Natural killer cell (primary cell): Measurements from ENCODE around the gene LIN52. TPM values are rescaled to one million over a fixed set of nuclear protein-coding genes. Genes with fewer than 3 reads are reported as not detected.

Source experiments
- ATAC-seq, 3 donors: fragments of 150-1000 bp in 2 of 3; fragments of 200-7000 bp in 1 of 3; cut with Tn5 transposase; 1 replicate in 1 of 3; 2 replicates in 2 of 3; pipeline ENCODE4 v1.10.0; 2021; ENCODE audit warnings: mild to moderate bottlenecking in 2 of 3, moderate library complexity in 2 of 3
- DNase-seq, 2 donors: peaks; one replicate each; pipeline versions ENCODE4 v3.0.0 to v3.0.0-alpha.2; 2013 to 2021; ENCODE audit warnings: mixed read lengths in 1 of 2
- H3K27ac ChIP-seq: one replicate; pipeline ENCODE4 v1.5.1; 2013; ENCODE audit warnings: mild to moderate bottlenecking, low read length
- H3K27me3 ChIP-seq: one replicate; pipeline ENCODE4 v1.6.1; 2013; ENCODE audit warnings: low read length; ENCODE audit not compliant: control insufficient read depth, insufficient read depth
- H3K36me3 ChIP-seq: one replicate; pipeline ENCODE4 v1.6.1; 2013; ENCODE audit warnings: low read length; ENCODE audit not compliant: control insufficient read depth, insufficient read depth
- H3K4me1 ChIP-seq: one replicate; pipeline ENCODE4 v1.6.1; 2013; ENCODE audit warnings: low read length; ENCODE audit not compliant: control insufficient read depth, insufficient read depth
- H3K4me3 ChIP-seq: one replicate; pipeline ENCODE4 v1.5.1; 2013; ENCODE audit warnings: low read length
- H3K9me3 ChIP-seq: one replicate; pipeline ENCODE4 v1.6.1; 2013; ENCODE audit warnings: low read length; ENCODE audit not compliant: control insufficient read depth, insufficient read depth
- H3K27ac Mint-ChIP-seq, 2 donors: one replicate each; pipeline ENCODE4 v1.8.0; 2022; ENCODE audit warnings: mild to moderate bottlenecking in 2 of 2, mixed read lengths in 2 of 2, moderate library complexity in 1 of 2
- H3K27me3 Mint-ChIP-seq, 2 donors: one replicate each; pipeline ENCODE4 v1.8.0; 2022; ENCODE audit warnings: low read depth in 2 of 2, mixed read lengths in 2 of 2
- H3K36me3 Mint-ChIP-seq: one replicate; pipeline ENCODE4 v1.8.0; 2022; ENCODE audit warnings: mixed read lengths
- H3K4me1 Mint-ChIP-seq, 2 donors: one replicate each; pipeline ENCODE4 v1.8.0; 2022; ENCODE audit warnings: mixed read lengths in 2 of 2
- H3K4me3 Mint-ChIP-seq: one replicate; pipeline ENCODE4 v1.8.0; 2022; ENCODE audit warnings: mild to moderate bottlenecking, moderate library complexity, mixed read lengths
- H3K9me3 Mint-ChIP-seq, 2 donors: one replicate each; pipeline ENCODE4 v1.8.0; 2022; ENCODE audit warnings: mixed read lengths in 2 of 2
- CTCF ChIP-seq: fragments of 200-600 bp; IDR thresholded peaks from one replicate; pipeline ENCODE4 v1.8.0; 2022; ENCODE audit warnings: antibody characterized with exemption
- WGBS: methylation state at CpG from one replicate; pipeline ENCODE4 v1.1.7; 2013; ENCODE audit warnings: missing lambda C conversion rate; ENCODE audit not compliant: insufficient coverage; 5-methylcytosine and 5-hydroxymethylcytosine counted together
- intact Hi-C: fragments of 100-400 bp; cut with micrococcal nuclease; formaldehyde crosslinking; loops from one replicate; pipeline ENCODE4 v1.14.2; 2022
- total RNA-seq, 4 donors: library from RNA; stranded (reverse); fragments of 120-200 nt in 1 of 4; gene quantifications; one replicate each; pipeline versions ENCODE4 v1.2.3 to v1.2.4, GENCODE V29; 2013 to 2022

The LIN52 gene
- total RNA-seq, 3 donors from 2014 or later (not counting 1 experiment from before 2014, with no cell fraction given): 10.6 to 15.0 (median 12.8) TPM

- intact Hi-C loops: no loop called here
- H3K4me1 ChIP-seq: peaks cover 16% of the 10 kb centered on the region
- no peaks in the 10 kb centered on the region for H3K9me3 ChIP-seq
- no peak overlapping the region for H3K4me3 ChIP-seq
- ATAC-seq: no peak
- H3K36me3 ChIP-seq: no peaks in the 10 kb centered on the region
- H3K27ac Mint-ChIP-seq: no peak overlapping the region
- H3K27ac ChIP-seq: no peak overlapping the region
- H3K36me3 Mint-ChIP-seq: peaks cover 6% of the 10 kb centered on the region
- peaks cover 41% of the 10 kb centered on the region for H3K27me3 ChIP-seq
- peaks cover 48 to 57% of the 10 kb centered on the region in 2 donors for H3K27me3 Mint-ChIP-seq
- WGBS: 89% methylated on average over 3 of the region's 4 CpGs
- no peak overlapping the region for H3K4me3 Mint-ChIP-seq
- H3K4me1 Mint-ChIP-seq: peaks cover 6 to 9% of the 10 kb centered on the region in 2 donors
- DNase-seq: no peak
- no peak for TF ChIP-seq CTCF
- no peaks in the 10 kb centered on the region for H3K9me3 Mint-ChIP-seq
Measured at GRCh38 chr14:74237441-74237840, 152.7 kb downstream of the LIN52 start.

- Histone ChIP-seq H3K4me1 (peaks cover 16% of the 10 kb centered on the region), H3K27me3 (peaks cover 57% of the 10 kb centered on the region), H3K36me3 (no peaks in the 10 kb centered on the region), H3K4me3 (no peak within 1 kb of the TSS), H3K27ac (no peak within 1 kb of the TSS), H3K9me3 (no peaks in the 10 kb centered on the region)
- H3K36me3 Mint-ChIP-seq: peaks cover 7% of the 10 kb centered on the region
- 14% methylated on average over 40 of the region's 40 CpGs for WGBS
- H3K4me1 Mint-ChIP-seq: peaks cover 6 to 10% of the 10 kb centered on the region in 2 donors
- no peak for TF ChIP-seq CTCF
- no peak within 1 kb of the TSS for H3K27ac Mint-ChIP-seq
- H3K27me3 Mint-ChIP-seq: peaks cover 65 to 71% of the 10 kb centered on the region in 2 donors
- H3K4me3 Mint-ChIP-seq: no peak within 1 kb of the TSS
- DNase-seq (no peak), ATAC-seq (no peak)
- H3K9me3 Mint-ChIP-seq: no peaks in the 10 kb centered on the region
- intact Hi-C loops: no loop called here
Measured at GRCh38 chr14:74238974-74239847, 154.5 kb downstream of the LIN52 start, which contains the start of gene VSX2. Gene VSX2, plus strand, starts transcription at chr14:74239449. Its CDS starts 113 bp downstream, at chr14:74239562.

DNA sequence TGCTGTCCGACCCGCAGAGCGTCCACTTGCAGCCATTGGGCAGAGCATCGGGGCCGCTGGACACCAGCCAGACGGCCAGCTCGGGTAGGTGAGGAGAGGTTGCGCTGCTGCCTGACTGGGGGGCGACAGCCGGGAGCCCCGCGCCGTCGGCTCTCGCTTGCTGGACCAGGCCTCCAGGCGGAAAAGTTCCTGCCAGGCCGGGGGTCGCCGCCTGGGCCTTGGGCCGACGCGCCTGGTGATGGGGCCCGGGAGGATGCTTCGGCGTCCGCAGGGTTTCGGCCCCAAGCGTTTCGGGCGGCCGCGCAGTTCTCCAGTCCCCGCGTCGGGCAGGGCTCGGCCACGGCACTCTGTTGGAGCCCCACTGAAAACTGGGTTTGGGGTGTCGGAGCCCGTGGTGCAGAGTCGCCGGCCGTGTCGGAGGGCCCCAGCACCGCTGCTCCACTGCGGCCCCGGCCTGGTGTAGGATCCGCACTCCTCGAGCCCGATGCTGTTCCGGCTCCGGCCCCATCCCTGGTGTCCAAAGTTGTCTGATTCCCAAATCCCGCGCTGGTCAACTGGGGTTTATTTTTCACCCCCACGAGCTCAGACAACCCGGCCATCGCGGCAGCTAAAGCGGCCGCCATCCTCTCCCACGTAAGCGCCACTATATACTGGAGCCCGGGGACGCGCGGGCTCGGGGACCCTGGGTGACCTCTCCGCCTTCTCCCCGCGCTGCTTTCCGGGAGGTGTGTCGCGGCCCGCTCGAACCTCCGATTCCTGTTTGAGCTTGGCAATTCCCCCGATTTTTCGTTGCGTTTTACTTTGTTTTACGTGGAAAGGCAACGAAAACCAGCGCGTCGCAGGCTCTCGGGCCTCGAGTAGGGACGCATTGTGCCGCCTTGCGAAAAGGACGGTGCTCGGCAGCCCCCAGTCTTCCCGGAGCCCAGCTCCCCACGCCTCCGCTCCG lies 155.4 kb downstream of the LIN52 start:
- Histone ChIP-seq H3K9me3 (no peaks in the 10 kb centered on the region), H3K4me1 (peaks cover 16% of the 10 kb centered on the region), H3K4me3 (no peak overlapping the region), H3K27ac (no peak overlapping the region), H3K36me3 (no peaks in the 10 kb centered on the region), H3K27me3 (peaks cover 58% of the 10 kb centered on the region)
- no peaks in the 10 kb centered on the region for H3K9me3 Mint-ChIP-seq
- intact Hi-C loops: no loop called here
- H3K4me1 Mint-ChIP-seq: peaks cover 6 to 10% of the 10 kb centered on the region in 2 donors
- no peak for TF ChIP-seq CTCF
- no peak overlapping the region for H3K27ac Mint-ChIP-seq
- ATAC-seq (no peak), DNase-seq (peak in 1 of 2 donors; percentile 21)
- H3K27me3 Mint-ChIP-seq: peaks cover 64 to 71% of the 10 kb centered on the region in 2 donors
- H3K36me3 Mint-ChIP-seq: peaks cover 7% of the 10 kb centered on the region
- peak overlapping the region; percentile 17 for H3K4me3 Mint-ChIP-seq
- 5% methylated on average over 94 of the region's 94 CpGs for WGBS
